Epidermal melanocyte (primary cell): ENCODE measurements around the gene FBXO17.
"Not testable (repeated sequence)": the region's sequence is repeated elsewhere in the genome, so short reads cannot be mapped to it uniquely, and the experiment has no call there.

Experiments
- DNase-seq: peaks from one replicate; pipeline ENCODE4 v3.0.0; 2011; ENCODE audit warnings: low spot score; ENCODE audit not compliant: insufficient read length

The FBXO17 gene

DNA sequence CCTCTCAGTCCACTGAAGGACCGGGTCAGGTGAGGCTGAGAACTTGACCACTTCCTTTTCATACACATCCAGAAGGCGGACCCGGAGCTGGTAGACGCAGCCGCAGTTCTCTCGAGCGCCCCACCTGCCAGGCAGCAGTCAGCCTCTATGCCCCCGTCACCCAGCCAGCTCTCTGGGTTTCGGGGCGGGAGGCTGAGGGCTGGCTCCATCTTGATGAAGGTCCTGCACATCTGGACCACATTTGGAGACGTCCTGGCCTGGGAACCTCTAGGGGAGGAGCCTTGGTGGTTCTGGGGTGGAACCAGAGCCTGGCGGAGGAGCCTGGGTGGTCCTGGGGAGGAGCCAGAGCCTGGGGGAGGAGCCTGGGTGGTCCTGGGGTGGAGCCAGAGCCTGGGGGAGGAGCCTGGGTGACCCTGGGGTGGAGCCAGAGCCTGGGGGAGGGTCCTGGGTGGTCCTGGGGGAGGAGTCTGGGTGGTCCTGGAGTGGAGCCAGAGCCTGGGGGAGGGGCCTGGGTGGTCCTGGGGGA lies 30.5 kb downstream of the FBXO17 start:
- no peak for DNase-seq

DNA sequence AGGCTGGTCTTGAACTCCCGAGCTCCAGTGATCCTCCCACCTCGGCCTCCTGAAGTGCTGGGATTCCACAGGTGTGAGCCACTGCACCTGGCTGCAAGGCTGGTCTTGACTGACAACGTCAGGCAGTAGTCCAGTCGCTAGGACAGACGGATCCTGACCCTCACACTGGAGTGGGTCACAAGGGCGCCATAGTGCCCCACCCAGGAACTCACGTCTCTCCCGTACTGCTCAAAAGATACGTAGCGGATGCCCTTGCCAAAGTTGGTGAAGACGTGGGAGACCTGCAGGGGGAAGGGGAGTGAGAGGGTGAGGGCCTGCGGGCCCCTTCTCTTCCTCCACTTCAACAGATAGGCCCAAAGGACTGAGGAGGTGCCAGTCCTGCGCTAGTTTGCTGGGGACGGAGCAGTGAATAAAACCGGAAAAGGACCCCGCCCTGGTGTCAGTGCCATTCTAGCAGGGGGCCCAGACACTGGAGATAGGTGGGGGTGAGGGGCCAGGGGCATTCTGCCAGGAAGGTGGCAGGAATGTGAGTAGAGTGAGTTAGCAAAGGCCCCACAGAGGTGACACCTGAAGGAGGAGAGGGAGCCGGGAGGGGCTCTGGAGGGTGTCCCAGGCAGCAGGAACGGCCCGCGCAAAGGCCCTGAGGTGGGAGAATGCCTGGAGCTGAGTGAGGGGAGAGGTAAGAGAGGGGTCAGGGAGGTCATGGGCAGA lies 32.9 kb downstream of the FBXO17 start:
- no peak for DNase-seq

DNA sequence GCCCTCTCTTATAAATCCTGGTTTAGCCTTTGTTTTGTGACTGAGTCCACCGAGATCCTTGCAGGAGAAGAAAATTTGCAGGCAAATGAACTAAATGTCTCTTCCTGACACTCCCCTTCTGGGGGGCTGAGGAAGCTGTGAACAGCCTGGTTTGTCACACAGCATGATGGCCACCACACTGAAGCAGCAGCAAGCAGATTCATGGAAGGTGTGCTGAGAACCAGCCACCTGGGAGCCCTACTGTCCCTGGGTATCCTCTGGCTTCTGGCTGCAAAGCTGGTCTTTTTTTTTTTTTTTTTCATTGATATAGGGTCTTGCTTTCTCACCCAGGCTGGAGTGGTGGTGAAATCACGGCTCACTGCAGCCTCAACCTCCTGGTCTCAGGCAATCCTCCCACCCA lies 33.6 kb downstream of the FBXO17 start:
- DNase-seq: no peak

DNA sequence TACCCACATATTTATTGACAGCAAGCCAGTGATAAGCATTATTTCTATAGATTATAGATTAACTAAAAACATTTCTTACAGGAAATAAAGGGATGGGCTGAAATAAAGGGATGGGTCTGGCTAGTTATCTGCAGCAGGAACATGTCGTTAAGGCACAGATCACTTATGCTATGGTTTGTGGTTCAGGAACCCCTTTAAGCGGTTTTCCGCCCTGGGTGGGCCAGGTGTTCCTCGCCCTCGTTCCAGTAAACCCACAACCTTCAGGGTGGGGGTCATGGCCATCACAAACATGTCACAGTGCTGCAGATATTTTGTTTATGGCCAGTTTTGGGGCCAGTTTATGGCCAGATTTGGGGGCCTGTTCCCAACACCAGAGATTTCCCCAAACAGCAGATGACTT lies 34.1 kb downstream of the FBXO17 start:
- not testable (repeated sequence) for DNase-seq

DNA sequence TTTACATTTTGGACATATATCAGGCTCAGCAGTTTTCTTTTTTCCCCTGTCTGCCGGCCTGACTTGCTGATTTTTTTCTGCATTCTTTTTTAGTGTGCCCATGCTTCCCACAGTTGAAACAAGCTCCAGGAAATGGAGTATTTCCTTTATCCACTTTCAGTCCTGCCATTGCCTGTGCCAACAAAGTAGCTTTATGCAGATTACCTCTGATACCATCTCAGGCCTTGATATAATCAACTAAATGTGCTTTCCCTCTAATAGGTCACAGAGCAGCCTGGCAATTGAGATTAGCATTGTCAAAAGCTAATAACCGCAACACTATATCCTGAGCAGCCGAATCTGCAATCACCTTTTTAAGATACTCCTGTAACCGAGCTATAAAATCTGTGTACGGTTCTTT lies 35.6 kb downstream of the FBXO17 start:
- DNase-seq: no peak

DNA sequence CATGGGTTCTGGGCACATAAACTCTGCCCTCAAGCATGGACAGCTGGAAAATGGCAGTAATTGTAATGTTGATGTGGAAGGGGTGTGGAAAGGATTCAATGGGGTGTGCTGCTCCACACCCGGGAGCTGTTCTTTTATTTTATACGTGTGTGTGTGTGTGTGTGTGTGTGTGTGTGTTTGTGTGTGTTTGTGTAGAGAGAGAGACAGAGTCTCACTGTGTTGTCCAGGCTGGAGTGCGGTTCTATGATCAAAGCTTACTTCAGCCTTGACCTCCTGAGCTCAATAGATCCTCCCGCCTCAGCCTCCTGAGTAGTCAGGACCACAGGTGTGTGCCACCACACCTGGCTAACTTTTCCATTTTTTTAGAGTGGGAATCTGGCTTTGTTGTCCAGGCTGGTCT lies 42.0 kb downstream of the FBXO17 start:
- no peak for DNase-seq

DNA sequence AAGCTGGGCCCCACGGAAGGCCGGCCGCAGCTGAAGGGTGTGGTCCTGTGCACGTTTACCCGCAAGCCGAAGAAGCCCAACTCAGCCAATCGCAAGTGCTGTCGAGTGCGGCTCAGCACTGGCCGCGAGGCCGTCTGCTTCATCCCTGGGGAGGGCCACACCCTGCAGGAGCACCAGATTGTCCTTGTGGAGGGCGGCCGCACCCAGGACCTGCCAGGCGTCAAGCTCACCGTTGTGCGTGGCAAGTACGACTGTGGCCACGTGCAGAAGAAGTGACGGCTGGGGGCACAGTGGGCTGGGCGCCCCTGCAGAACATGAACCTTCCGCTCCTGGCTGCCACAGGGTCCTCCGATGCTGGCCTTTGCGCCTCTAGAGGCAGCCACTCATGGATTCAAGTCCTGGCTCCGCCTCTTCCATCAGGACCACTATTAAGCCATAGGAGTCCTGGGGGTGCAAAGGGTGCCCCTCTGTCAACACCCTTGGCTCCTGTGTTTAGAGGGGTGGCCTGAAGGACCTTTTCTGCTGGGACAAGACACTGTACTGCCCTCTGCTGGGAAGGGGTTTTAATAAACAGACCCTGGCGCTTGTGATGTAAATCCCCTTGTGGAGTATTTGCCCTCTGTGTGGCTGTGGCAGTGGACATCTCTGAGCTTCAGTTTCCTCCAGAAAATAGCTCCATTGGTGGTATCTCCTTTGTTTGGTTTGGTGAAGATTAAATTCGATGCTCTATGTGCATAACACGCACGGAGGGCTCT lies 42.9 kb downstream of the FBXO17 start:
- no peak for DNase-seq

DNA sequence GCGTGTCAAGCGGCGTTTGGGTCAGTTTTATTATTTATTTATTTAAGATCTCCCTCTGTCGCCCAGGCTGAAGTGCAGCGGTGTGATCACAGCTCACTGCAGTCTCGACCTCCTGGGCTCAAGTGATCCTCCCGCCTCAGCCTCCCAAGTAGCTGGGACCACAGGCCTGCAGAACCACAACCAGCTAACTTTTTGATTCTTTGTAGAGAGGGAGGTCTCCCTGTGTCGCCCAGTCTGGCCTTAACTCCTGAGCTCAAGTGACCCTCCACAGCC lies 44.1 kb downstream of the FBXO17 start:
- no peak for DNase-seq

DNA sequence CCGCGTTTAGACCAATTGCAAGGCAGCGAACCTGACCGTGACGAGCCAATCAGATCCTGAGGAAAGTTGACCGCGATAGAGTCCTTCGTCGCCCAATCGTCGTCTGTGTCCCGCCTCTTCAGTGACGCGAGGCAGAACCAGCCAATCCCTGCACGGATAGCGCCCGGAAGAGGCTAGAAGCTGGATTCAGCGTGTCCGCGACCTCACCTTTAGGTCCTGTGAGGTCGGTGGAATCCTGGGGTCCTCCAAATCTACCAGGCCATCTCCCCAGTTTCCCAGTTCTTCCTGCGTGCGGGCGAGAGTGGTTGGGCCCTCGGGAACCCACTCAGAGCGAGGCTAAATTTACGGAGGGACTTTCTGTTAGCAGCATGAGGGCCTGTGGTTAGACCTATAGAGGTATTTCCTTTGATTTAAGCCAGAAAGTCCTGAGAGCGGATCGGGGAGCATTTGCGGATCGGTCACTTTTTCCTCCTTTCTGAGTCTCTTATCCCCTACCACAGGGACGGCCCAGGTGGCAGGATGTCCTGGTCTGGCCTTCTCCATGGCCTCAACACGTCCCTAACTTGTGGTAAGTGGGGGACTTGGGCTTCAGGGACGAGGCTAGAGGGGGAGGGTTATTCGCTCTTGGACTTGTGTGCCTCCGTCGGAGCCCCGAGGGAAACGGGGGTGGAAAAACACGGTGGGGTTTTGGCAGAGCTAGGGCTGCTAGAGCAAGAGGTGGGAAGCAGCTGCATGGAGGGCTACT lies 44.6 kb downstream of the FBXO17 start, which contains the start of gene MRPS12:
Gene MRPS12 (plus strand): TSS at position 169 of the 745 bp plus-strand sequence. CDS start 351 bp downstream, at position 520.
- peak; percentile 100 for DNase-seq

DNA sequence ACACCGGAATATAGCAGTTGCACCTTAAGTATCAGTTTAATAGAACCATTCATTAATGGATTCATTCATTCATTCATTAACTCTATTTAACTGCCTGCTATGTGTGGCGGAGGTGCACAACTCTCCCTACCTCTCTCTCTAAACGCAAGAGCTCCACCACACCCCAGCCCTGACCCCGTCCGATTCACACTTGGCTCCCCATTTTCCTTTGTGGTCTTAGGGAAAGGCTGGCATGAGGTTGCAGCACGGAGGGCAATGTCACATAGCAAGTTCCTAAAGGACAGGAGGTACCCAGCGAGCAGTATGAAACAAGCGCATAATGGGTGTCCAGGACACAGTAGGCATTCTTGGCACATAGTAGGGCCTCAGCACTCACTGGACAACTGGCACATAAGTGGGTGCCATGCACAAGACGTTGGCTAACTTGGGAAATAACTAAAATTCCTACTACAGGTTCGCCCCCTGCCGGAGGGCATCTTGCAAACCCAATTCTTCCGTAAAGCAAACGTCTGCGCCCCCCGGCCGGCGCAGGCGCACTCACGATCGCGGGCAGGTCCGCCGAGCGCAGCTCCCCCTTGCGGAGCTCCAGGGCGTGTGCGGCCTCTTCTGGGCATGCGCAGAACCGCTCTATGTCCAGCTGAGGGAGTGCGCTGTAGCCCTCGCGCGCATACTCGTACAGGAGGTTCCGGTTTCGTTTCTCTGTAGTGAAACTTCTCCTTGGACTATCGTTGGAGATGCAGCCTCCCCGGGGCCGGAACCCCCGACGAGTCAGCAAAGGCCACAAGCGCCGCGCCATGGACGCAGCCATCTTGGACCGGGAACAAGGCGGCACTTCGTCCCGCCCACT lies 45.4 kb downstream of the FBXO17 start, which contains the start of gene SARS2:
Gene SARS2 (minus strand): TSS at position 835 of the 847 bp plus-strand sequence. CDS start 27 bp downstream, at position 808.
- DNase-seq: peak; percentile 87

DNA sequence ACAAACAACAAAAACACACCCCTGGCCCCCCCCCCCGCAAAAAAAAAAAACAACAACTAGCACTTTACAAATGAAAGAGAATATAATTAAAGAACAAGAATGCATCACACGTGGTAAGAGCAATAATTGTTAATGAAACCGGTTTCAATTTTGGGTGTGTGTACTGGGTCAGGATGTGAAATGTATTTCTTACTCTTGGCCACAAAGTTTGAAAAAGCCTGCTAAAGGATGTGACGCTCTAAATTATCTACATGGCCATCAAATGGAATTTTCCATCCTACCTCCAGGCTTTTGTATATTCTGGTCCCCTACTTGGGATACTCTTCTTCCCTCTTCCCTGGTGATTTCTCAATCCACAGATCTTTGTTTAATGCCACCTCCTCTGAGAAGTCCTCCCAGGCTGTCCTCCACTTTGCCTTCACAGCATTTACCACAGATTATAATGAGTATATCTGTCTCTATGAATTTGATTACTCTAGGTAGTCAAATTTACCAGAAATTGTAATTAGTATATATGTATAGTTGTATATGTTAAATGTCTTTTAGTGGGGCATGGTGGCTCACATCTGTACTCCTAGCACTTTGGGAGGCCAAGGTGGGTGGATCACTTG lies 47.0 kb downstream of the FBXO17 start:
- no peak for DNase-seq

DNA sequence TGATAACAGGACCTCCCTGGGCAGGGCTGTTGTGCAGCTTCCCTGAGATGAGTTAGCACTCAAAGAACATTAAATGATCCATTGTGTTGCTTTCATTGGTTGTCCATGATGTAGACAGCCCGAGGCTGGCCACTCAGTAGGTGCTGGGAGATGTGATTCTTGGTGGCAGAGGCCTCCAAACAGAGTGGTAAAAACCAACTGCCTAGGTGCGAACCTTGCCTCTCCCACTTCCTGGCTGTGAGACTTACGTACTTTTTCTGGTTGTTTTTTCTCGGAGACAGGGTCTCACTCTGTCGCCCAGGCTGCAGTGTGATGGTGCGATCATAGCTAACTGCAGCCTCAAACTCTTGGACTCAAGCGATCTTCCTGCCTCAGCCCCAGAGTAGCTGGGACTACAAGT lies 51.2 kb downstream of the FBXO17 start:
- no peak for DNase-seq

DNA sequence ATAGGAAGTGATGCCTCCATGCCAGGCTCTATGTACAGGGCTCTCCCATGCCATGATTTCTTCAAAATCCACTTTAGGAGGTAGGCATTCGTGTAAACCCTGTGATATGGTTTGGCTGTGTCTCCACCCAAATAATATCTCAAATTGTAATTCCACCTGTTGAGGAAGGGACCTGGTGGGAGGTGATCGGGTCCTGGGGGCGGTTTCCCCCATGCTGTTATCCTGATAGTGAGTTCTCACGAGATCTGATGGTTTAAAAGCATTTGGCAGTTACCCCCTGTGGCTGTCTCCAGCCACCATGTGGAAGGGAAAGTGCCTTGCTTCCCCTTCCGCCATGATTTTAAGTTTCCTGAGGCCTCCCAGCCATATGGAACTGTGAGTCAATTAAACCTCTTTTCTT lies 53.1 kb downstream of the FBXO17 start:
- DNase-seq: no peak

DNA sequence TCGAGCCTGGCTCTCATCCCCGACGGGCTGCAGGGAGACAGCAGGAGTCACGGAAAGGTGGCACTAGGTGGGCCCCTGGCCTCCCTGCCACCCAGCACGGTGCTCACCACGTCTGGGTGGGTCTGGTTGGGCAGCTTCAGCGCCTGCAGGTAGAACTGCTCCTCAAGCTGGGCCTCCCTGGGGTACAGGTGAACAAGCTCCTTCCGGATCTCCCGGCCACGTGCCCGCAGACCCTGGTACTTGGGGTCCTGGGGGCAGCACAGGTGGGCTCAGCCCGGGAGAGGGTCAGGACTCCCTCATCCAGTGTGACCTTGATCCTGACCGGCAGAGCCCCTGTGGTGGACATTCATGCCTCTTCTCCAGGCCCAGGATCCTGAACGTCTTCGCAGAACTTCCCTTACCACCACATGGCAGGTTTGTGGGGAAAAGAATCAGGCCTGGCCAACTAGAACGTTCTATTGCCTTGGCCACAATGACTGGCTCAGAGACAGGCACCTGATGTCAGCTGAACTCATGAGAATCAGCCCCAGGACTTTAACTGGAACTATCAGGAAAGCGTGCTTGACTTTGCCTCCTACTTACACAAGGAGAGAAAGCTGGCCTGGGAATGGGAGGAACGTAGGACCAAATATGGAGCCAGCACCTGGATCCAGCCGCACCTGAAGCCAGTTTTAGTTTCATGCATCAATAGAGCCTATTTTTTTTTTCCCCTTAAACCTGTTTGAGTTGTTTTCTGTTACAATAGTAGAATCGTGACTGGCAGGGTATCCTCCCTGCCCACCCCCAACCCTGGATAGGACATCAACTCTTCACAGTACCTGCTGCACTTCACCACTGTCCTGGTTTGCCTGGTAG lies 53.9 kb downstream of the FBXO17 start:
- no peak for DNase-seq

DNA sequence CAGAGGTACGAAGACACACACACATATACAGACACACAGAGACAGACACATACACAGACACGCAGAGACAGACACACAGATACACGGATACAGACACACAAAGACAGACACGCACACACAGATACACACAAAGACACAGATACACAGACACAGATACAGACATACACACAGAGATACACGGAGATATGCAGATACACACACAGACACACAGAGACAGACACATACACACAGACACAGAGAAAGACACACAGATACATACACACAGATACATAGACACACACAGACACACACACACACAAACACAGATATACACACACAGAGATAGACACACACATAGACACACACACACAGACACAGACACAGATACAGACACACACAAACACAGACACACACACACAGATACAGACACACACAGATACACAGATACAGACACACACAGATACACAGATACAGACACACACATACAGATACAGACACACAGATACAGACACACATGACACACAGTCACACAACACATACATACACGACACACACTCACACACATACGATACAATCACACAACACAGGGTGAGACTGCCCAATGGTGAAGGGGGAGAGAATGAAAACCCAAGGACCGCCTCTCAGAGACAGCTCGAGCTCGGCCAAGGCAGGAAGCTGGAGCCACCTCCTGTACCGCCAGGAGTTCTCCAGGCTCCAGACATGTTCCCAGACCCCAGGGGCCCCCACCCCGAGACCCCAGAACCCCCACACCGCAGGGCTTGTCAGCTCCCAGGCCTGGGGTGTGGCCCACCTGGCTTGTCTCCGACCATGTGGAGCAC lies 54.7 kb downstream of the FBXO17 start:
- DNase-seq: no peak

DNA sequence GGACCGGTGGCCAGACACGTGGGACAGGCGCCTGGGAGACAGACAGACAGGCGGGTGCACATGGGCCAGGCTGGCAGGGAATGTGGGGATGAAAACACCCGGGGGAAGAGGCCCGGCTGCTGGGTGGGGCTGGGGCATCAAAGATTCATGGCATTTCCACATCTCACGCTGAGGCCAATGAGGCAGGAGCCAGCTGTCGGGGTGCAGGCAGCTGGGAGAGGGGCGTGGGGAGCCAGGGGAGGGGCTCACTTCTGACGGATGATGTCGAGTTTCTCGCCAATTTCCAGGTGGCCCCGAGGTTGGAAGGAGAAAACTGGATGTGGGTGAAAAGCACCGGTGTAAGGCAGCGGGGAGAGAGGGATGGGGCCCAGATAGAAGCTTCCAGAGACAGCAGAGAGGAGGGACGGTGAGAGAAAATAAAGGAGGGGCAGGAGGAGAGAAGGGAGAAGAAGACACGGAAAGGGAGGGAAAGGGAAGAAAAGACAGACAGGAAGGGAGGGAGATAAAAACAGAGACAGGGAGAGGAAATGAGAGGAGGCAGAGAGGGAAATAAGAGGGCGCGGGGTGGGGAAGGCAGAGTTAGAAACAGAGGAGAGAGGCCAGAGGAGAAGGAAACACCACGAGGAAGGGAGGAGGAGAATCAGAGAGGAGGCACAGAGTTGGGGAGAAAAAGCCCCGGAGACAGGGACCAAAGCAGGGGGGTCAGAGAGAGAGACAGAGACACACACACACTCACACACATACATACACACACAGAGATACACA lies 55.5 kb downstream of the FBXO17 start:
- DNase-seq: no peak

DNA sequence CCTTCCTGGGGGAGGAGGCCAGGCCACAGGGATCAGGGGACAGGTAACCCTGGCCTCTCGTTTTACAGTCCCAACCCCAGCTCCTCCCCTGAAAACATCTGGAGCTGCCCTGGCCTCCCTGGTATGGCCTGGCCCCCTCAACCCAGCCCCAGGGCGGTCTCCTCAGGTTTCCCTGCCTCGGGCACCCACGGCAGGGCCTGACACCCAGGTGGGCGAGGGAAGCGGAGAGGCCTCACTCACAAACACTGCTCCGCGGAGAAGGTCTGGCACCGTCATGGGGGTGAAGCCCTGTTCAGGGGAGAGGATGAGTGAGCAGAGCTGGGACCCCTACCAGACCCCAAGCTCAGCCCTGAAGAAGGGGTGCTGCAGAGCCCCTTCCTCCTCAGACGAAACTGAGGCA lies 57.0 kb downstream of the FBXO17 start:
- DNase-seq: no peak

DNA sequence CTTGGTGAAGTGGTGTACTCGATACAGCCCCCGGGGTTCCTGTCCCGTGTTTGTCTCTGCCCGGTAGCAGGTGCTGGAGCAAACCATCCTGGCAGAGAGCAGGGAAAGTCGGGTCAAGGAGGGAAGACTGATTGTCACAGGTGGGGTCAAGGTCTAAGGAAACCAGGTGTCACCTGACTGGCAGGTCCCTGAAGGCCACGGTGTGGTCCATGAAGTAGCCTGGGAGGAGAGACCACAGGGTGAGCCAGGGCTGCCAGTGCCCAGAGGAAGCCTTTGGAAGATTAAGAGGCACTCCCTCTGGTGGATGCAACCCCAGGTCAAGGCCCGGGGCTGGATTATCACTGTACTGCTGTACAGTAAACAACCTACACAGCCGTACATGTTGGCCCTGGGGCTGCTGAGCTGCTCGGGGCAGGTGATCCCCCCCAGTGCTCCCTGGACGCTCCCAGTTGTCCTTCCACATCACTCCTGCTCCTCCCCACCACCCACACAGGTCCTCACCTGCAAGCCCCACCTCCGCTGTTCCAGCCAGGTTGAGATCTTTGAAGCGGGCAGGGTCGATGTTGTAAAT lies 57.5 kb downstream of the FBXO17 start:
- DNase-seq: no peak
